ENCODE data around the gene FMN1. TPM values are rescaled to one million over a fixed set of nuclear protein-coding genes. Genes with fewer than 3 reads are reported as not detected.

Gene FMN1
- total RNA-seq, 3 donors from 2014 or later: 0.14 to 0.66 (median 0.48) TPM

DNA sequence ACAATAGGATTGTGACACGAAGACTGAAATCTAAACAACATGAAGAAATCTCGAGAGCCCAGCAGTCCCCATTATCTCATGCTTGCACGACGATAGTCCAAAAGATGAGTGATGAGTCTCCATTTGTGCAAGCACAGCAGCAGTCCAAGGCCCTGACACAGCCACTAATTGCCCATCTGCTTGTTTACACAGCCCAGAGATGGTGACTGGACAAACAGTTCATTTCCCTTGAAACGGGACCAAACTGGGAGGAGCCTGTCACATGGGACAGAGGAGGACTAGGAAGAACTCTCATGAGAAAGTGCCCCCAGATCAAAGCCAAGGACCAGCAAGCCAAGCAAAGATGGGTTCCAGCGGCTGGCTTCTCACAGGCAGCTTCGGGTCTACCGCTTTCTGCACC is 355.7 kb downstream of the FMN1 start:
- no peaks in the 10 kb centered on the region for H3K9me3 Mint-ChIP-seq
- no peak for DNase-seq
- peaks cover 2% of the 10 kb centered on the region for H3K27me3 Mint-ChIP-seq (ENCODE audit: low read depth)
- no peak overlapping the region for H3K4me3 Mint-ChIP-seq
- H3K4me1 Mint-ChIP-seq (ENCODE audit: low read depth): no peaks in the 10 kb centered on the region
- H3K36me3 Mint-ChIP-seq (ENCODE audit: insufficient read depth): no peaks in the 10 kb centered on the region
- no peak for ATAC-seq

DNA sequence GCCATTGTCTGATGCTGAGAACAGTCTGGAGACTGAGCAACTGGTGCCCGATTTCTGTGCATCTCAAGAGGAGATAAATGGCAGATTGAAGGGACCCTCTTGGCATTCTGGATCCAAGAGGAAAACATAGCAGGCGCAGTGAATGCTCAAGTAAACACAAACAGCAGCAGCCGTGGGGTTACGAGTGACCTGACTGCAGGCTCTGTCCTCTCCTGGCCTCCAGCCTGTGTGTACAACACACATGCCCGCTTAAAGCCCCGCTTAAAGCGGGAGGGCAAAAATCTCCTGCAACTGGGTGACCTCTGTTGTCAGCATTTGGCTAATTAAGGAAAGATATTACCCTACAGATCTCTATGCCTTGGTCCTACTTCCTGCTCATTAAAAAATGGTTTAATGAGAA is 356.2 kb downstream of the FMN1 start:
- no peak for ATAC-seq

DNA sequence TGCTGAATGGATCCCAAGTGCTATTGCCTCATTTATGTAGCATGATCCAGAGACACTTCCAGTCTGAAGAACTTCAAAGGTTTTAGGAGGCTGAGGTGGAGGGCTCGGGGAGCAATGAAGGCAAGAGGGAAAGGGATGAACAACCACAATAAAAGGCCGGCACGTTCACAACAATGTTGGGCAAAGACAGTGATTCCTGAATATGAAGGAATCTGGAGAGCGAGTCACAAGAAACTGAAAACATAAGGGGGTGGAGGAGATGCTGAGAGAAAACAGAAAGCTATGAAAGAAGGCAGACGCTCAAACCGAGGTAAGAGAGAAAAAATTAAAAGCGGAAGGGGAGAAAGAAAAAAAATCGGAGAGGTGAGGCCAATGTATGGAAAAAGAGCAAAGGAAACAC is 356.6 kb downstream of the FMN1 start:
- no peak overlapping the region for H3K4me3 Mint-ChIP-seq
- ATAC-seq (no peak), DNase-seq (no peak)
- no peaks in the 10 kb centered on the region for H3K4me1 Mint-ChIP-seq (ENCODE audit: low read depth)
- no peaks in the 10 kb centered on the region for H3K36me3 Mint-ChIP-seq (ENCODE audit: insufficient read depth)
- H3K9me3 Mint-ChIP-seq: no peaks in the 10 kb centered on the region
- H3K27me3 Mint-ChIP-seq (ENCODE audit: low read depth): peaks cover 2% of the 10 kb centered on the region

More for the DNA sequence above, 356.2 kb downstream of the FMN1 start:
- H3K9me3 Mint-ChIP-seq: no peaks in the 10 kb centered on the region
- H3K36me3 Mint-ChIP-seq (ENCODE audit: insufficient read depth): no peaks in the 10 kb centered on the region
- peaks cover 2% of the 10 kb centered on the region for H3K27me3 Mint-ChIP-seq (ENCODE audit: low read depth)
- no peak for DNase-seq
- no peak overlapping the region for H3K4me3 Mint-ChIP-seq
- H3K4me1 Mint-ChIP-seq (ENCODE audit: low read depth): no peaks in the 10 kb centered on the region

DNA sequence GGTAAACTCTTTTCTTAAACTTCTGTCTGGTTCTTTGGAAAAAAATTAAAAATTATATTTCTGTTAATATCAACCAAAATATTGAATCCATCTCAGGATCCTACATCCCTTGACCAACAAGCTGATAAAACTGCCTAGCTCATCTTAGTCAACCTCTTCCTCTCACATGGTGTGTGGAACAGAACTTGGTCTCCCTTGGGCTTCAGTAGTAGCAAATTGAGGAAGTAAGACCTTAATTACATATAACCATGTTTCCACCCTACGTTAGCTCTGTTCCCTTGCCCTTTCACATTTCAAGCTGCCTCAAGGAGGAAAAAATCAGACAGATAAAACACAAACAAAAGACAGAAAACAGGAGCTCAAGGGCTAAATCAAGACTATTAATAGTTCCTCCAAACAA is 360.4 kb downstream of the FMN1 start:
- Mint-ChIP-seq H3K9me3 (no peaks in the 10 kb centered on the region), H3K36me3 (ENCODE audit: insufficient read depth) (no peaks in the 10 kb centered on the region), H3K4me3 (no peak overlapping the region), H3K27me3 (ENCODE audit: low read depth) (peaks cover 2% of the 10 kb centered on the region), H3K4me1 (ENCODE audit: low read depth) (no peaks in the 10 kb centered on the region)
- ATAC-seq (no peak), DNase-seq (no peak)

DNA sequence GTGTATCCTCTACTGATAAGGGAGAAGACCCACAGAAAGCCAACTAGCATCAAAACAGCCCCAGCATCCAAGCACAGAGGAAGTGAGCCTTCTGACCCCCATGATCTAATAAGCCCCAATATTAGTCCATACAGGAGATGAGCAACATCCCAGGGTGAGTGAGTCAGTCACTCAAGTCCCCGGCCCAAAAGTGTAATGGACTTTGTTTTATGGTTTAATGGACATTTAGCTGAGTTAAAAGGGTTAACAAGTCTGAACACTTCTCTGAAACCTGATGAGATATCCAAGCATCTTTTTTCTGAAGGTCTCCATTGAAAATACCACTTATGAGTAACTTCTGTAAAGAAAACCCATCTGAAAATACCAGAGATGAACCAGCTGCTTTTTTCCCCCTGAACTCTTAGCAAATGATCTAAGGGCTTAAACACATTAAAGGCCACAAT is 361.1 kb downstream of the FMN1 start:
- no peak for ATAC-seq
- no peaks in the 10 kb centered on the region for H3K9me3 Mint-ChIP-seq
- no peak overlapping the region for H3K4me3 Mint-ChIP-seq

DNA sequence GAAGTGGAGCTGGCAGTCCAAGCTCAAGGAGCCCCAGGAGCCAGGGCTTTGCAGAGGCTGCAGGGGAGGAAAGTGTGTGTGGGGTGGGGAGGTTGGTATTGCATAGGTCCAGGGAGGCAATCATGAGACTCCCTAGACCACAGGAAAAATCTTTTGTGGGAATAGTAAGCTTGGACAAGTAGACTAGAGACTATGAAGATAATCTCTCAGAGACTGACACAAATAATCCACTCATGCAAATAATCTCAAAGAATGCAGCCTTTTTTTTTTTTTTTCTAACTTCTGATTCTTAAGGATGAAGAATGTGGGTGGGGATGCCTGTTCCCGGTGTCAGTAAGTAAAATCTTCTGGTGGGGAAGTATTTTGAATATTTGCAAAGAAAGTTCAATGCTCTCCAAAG is 363.0 kb downstream of the FMN1 start:
- DNase-seq (no peak), ATAC-seq (no peak)
- Mint-ChIP-seq H3K4me1 (ENCODE audit: low read depth) (no peaks in the 10 kb centered on the region), H3K9me3 (no peaks in the 10 kb centered on the region), H3K36me3 (ENCODE audit: insufficient read depth) (no peaks in the 10 kb centered on the region), H3K4me3 (no peak overlapping the region), H3K27me3 (ENCODE audit: low read depth) (peaks cover 2% of the 10 kb centered on the region)

More for the DNA sequence above, 361.1 kb downstream of the FMN1 start:
- Mint-ChIP-seq H3K27me3 (ENCODE audit: low read depth) (peaks cover 2% of the 10 kb centered on the region), H3K4me1 (ENCODE audit: low read depth) (no peaks in the 10 kb centered on the region), H3K36me3 (ENCODE audit: insufficient read depth) (no peaks in the 10 kb centered on the region)
- DNase-seq: no peak

DNA sequence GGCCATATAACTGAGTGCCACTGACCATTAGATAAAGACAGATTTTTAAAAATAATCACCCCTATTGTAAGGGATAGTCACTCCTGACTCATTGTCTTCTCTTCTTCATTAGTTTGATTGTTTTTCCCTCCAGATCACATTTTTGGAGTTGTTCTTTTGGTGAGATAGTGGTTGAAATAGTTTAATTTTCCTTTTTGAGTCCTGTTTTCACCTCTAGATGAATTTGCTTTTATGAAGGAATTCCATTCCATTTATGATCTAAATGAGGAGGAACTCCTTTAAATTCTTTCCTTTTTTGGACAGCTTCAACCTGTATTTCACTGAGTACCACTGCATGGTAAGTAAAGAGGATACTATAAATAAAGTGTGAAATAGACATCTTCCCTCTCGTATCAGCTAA is 364.3 kb downstream of the FMN1 start:
- no peak for DNase-seq
- no peak for ATAC-seq
- Mint-ChIP-seq H3K27me3 (ENCODE audit: low read depth) (peaks cover 8% of the 10 kb centered on the region), H3K4me3 (no peak overlapping the region), H3K9me3 (no peaks in the 10 kb centered on the region), H3K36me3 (ENCODE audit: insufficient read depth) (no peaks in the 10 kb centered on the region), H3K4me1 (ENCODE audit: low read depth) (no peaks in the 10 kb centered on the region)

DNA sequence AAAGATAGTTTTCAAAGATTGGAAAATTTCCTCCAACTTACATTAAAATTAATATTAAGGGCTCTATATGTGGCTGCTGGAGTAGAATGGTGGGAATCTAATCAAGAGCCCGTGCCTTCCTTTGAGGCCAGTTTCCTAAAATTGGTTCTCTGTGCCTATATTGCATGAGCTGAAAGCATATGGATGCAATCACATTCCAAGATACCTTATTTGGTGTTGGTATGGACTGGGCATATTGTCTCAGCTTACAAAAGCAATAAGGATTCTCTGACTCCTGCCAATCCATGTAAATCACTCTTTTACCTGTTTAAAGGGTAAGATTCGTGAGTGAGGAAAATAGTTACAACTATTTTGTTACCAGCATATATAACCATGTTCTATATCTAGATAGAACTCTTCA is 365.1 kb downstream of the FMN1 start:
- Mint-ChIP-seq H3K36me3 (ENCODE audit: insufficient read depth) (no peaks in the 10 kb centered on the region), H3K4me3 (no peak overlapping the region), H3K9me3 (no peaks in the 10 kb centered on the region), H3K27me3 (ENCODE audit: low read depth) (peaks cover 8% of the 10 kb centered on the region), H3K4me1 (ENCODE audit: low read depth) (no peaks in the 10 kb centered on the region)
- DNase-seq (no peak), ATAC-seq (no peak)

DNA sequence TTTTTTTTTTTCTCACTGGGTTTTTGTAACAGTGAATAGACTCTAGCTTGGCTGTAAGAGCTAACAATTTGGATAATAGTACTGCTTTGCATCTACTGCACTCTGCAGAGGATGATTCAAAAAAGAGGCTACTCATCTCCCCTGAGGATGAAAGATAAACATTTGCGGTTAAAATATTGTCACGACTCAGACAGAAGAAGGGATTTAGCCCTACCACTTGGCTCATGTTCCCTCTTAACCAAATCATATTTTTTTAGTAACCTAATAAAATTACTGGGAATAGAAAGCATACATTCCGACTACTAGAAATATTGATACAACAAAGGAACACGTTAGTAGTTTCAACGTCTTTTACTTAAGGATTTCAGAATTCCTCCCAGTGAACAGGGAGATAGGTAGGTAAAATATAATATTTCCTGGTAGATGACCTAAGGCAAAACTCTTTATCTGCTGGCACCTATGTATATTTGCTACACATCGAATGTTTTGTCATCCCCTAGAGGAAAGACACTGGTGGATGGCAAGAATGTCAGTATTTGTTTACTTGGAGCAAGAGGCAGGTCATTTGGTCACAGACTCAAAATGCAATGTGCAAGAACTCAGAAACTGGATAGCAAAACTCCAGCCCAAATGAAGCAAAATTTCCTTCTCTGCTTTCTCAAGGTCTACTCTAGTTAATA is 365.9 kb downstream of the FMN1 start:
- Mint-ChIP-seq H3K27me3 (ENCODE audit: low read depth) (peaks cover 7% of the 10 kb centered on the region), H3K9me3 (no peaks in the 10 kb centered on the region), H3K4me3 (no peak overlapping the region), H3K36me3 (ENCODE audit: insufficient read depth) (no peaks in the 10 kb centered on the region), H3K4me1 (ENCODE audit: low read depth) (no peaks in the 10 kb centered on the region)
- ATAC-seq: no peak
- DNase-seq: no peak

DNA sequence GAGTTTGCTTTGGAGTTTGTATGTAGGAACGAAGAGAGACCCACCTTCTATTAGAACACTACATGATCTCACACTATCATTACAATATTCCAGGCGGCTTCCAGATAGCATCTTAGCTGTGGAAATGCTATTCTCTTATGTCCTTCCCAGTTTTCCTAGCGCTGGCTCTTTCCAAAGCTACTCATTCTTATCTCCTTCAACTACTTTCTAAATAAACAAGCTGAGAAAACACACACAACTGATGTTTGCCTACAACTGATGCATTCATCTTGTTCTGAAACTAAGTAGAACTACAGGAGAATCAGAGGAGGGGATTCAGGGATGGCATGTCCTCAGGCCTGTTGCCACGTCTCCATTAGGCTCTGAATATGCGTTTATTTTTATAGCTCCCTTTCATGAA is 367.8 kb downstream of the FMN1 start:
- Mint-ChIP-seq H3K36me3 (ENCODE audit: insufficient read depth) (no peaks in the 10 kb centered on the region), H3K27me3 (ENCODE audit: low read depth) (peaks cover 7% of the 10 kb centered on the region)

DNA sequence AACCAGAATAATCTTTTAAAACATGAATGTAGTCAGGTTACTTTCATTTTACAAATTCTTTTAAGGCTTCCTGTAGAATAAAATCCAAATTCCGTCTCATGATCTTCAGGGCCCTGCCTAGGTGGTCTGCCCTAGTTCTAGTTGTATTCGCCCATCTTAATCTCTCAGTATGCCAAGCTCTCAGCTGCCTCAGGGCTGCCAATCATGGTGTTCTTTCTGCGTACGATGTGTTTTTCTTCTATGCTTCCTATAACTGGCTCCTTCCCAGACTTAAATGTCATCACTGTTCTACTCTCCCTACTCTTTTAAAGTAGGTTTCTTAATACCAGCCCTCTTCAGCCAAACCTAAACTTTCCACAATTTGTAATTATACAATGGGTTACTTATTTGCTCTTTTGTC is 369.3 kb downstream of the FMN1 start:
- Mint-ChIP-seq H3K36me3 (ENCODE audit: insufficient read depth) (no peaks in the 10 kb centered on the region), H3K4me1 (ENCODE audit: low read depth) (no peaks in the 10 kb centered on the region), H3K9me3 (no peaks in the 10 kb centered on the region), H3K27me3 (ENCODE audit: low read depth) (peaks cover 9% of the 10 kb centered on the region), H3K4me3 (no peak overlapping the region)
- ATAC-seq (no peak), DNase-seq (no peak)

More for the DNA sequence above, 367.8 kb downstream of the FMN1 start:
- Mint-ChIP-seq H3K4me1 (ENCODE audit: low read depth) (no peaks in the 10 kb centered on the region), H3K9me3 (no peaks in the 10 kb centered on the region), H3K4me3 (no peak overlapping the region)
- ATAC-seq (no peak), DNase-seq (no peak)

DNA sequence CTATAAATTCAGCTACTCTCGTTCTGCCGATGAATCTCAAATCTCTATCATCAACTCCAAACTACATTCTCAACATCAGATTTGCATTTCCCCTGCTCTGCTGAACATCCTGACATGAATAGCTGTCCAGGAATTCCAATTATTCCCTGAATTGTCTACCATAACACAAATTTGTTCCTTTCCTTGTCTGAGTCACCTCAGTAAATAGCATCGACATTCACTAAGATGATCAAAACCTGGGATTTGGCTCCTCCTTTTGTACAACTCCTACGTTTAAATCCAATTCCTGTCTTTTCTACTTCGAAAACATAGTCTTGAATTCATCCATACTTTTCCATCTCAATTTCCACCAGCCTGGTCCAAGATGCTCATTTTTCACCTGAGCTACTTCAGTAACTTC is 369.7 kb downstream of the FMN1 start:
- no peaks in the 10 kb centered on the region for H3K36me3 Mint-ChIP-seq (ENCODE audit: insufficient read depth)
- ATAC-seq: no peak
- H3K27me3 Mint-ChIP-seq (ENCODE audit: low read depth): peaks cover 9% of the 10 kb centered on the region
- no peaks in the 10 kb centered on the region for H3K9me3 Mint-ChIP-seq
- no peak overlapping the region for H3K4me3 Mint-ChIP-seq
- no peaks in the 10 kb centered on the region for H3K4me1 Mint-ChIP-seq (ENCODE audit: low read depth)
- no peak for DNase-seq

DNA sequence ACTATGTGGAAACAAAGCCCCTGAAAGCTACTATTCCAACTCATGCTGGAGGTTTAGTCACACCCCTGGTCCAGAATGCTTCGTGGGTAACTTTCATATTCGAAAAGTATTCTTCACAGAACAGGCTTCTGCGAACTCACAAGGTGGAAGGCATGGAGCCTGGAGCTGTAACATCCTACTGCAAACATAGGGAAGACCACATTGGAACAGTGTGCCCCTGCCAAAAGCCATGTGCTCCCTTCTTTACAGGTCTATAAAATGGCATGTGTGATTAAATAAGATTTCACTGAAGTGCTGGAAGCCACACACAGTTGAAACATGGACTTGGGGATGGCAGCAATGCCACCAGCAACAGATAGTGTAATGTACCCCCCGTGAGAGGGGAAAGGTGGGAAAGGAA is 370.8 kb downstream of the FMN1 start:
- Mint-ChIP-seq H3K9me3 (no peaks in the 10 kb centered on the region), H3K27me3 (ENCODE audit: low read depth) (peaks cover 14% of the 10 kb centered on the region), H3K4me1 (ENCODE audit: low read depth) (no peaks in the 10 kb centered on the region), H3K4me3 (no peak overlapping the region), H3K36me3 (ENCODE audit: insufficient read depth) (no peaks in the 10 kb centered on the region)
- ATAC-seq (no peak), DNase-seq (no peak)

DNA sequence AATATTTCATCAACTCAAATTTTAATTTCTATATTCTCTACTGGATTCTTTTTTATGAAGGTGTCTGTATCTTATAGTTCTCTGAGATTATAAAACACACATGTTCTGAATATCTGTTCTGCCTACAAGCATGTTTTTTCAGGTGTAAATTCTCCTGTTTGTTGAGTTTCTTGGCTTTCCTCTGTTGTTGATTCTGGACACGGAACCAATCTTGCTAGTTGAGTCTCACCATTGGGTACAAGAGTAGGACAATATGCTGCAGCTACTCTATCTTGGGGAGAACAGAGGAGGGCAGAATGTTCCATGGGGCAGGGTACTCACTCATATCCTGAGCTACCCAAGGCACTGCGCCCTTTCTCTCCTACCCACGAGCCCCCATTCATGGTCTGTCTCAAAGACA is 371.8 kb downstream of the FMN1 start:
- Mint-ChIP-seq H3K4me1 (ENCODE audit: low read depth) (no peaks in the 10 kb centered on the region), H3K36me3 (ENCODE audit: insufficient read depth) (no peaks in the 10 kb centered on the region), H3K9me3 (no peaks in the 10 kb centered on the region), H3K4me3 (no peak overlapping the region), H3K27me3 (ENCODE audit: low read depth) (peaks cover 14% of the 10 kb centered on the region)
- no peak for ATAC-seq
- no peak for DNase-seq

DNA sequence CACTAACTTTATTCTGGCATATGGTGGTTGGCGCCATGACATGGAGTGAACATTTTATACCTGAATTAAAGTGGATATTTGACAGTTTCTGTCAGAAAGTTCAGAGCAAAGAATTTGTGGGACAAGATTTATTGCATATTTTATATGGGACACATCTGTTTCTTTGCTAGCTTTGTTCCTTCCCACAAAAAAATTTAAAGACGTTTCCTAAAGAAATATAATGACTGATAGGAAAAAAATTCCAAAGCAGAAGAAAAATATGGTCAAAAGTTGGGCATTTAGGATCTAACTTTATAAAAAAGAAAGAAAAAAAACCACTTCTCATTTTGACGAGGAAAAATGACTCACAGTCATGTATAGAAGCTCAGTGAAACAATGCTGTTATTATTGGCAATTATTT is 375.1 kb downstream of the FMN1 start:
- no peaks in the 10 kb centered on the region for H3K36me3 Mint-ChIP-seq (ENCODE audit: insufficient read depth)
- no peak for ATAC-seq
- no peaks in the 10 kb centered on the region for H3K9me3 Mint-ChIP-seq
- H3K27me3 Mint-ChIP-seq (ENCODE audit: low read depth): peaks cover 7% of the 10 kb centered on the region
- H3K4me3 Mint-ChIP-seq: no peak overlapping the region
- no peaks in the 10 kb centered on the region for H3K4me1 Mint-ChIP-seq (ENCODE audit: low read depth)
- DNase-seq: no peak
